ENCODE data around the gene LRR1.
"Not testable (repeated sequence)": the region's sequence is repeated elsewhere in the genome, so short reads cannot be mapped to it uniquely, and the experiment has no call there.

LRR1 gene

GRCh38 chr14:49633640-49634546 is 35.2 kb downstream of the LRR1 start:
- Mint-ChIP-seq H3K27me3 (no peaks in the 10 kb centered on the region), H3K9me3 (no peaks in the 10 kb centered on the region), H3K4me1 (peaks cover 15 to 52% of the 10 kb centered on the region in 2 donors), H3K36me3 (peaks cover 28 to 40% of the 10 kb centered on the region in 2 donors), H3K27ac (peak overlapping the region; percentile 98), H3K4me3 (peak overlapping the region; percentile 91 to 99)
- ATAC-seq (replicated peaks) (peak; percentile 82 to 88), DNase-seq (peak; percentile 92)

DNA sequence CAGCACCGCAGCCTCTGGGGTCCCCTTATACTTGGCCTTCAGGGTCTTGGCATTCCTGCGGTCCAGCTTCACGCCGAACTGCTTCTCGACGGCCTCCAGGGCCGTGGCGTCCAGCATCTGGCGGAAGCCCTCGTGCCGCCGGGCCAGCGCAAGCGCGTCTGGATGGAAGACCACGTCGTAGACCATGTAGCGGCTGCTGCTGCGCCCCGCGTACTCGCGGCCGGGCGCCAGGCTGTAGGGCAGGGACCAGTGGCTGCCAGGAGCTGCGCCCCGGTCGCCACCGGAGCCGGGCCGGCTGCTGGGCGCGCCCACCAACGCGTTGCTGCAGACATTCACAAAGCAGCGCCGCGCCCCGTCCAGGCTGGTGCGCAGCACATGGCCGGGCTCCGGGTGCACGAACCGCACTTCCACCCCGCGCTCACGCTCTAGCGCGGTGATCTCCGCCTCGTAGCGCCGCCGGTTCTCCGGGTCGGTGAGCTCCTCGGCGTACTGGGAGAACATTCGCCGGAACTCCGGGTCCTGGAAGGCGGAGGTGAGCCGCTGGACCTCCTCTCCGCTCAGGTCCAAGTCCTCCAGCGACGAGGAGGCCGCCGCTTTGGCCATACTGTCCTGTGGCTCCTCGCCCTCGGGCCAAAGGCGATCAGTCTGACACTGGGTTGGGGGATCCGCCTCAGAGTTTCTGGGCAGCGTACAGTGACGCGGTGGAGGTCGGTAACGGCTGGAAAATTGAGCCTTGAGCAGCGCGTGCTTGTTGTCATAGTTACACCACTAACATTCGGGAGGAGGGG is 36.0 kb downstream of the LRR1 start, which contains the start of gene DNAAF2:
Gene DNAAF2 (minus strand): TSS at position 698 of the 788 bp plus-strand sequence. CDS start 95 bp downstream, at position 603.
- peak; percentile 57 to 61 for ATAC-seq (replicated peaks)
- Mint-ChIP-seq H3K4me1 (peaks cover 17 to 52% of the 10 kb centered on the region in 2 donors), H3K9me3 (no peaks in the 10 kb centered on the region), H3K27me3 (no peaks in the 10 kb centered on the region), H3K4me3 (peak within 1 kb of the TSS; percentile 91 to 99), H3K36me3 (peaks cover 33 to 45% of the 10 kb centered on the region in 2 donors), H3K27ac (peak within 1 kb of the TSS; percentile 98)
- DNase-seq, result peak; percentile 67

DNA sequence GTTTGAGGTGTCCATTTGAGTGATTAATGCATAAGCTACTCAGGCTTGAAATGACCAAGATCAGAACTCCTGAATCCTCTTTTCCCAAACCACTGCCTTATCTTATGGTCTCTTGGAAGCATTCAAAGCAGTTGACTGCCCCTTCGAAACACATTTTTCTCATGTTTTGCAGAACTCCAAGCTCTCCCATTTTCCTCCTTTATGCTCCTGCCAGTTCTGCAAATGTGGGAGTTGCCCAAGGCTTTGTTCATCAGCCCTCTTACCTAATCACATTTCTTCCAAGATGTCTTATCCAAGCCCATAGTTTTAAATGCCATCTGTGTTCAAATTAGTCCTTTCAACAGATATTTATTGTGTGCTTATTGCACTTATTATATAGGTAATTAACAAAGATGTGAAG is 38.1 kb downstream of the LRR1 start:
- no peaks in the 10 kb centered on the region for H3K9me3 Mint-ChIP-seq

GRCh38 chr14:49637534-49638078 is 38.9 kb downstream of the LRR1 start:
- DNase-seq, result no peak
- Mint-ChIP-seq H3K4me3 (no peak overlapping the region), H3K9me3 (no peaks in the 10 kb centered on the region), H3K27ac (peak overlapping the region; percentile 42), H3K36me3 (peaks cover 35 to 57% of the 10 kb centered on the region in 2 donors), H3K27me3 (no peaks in the 10 kb centered on the region), H3K4me1 (peaks cover 28 to 68% of the 10 kb centered on the region in 2 donors)
- no peak for ATAC-seq (replicated peaks)

More for the DNA sequence above, 38.1 kb downstream of the LRR1 start:
- Mint-ChIP-seq H3K36me3 (peaks cover 33 to 51% of the 10 kb centered on the region in 2 donors), H3K4me3 (peak overlapping the region; percentile 52 to 59), H3K27me3 (no peaks in the 10 kb centered on the region), H3K4me1 (peaks cover 21 to 60% of the 10 kb centered on the region in 2 donors), H3K27ac (peak overlapping the region; percentile 62)
- ATAC-seq (replicated peaks), result no peak
- no peak for DNase-seq

DNA sequence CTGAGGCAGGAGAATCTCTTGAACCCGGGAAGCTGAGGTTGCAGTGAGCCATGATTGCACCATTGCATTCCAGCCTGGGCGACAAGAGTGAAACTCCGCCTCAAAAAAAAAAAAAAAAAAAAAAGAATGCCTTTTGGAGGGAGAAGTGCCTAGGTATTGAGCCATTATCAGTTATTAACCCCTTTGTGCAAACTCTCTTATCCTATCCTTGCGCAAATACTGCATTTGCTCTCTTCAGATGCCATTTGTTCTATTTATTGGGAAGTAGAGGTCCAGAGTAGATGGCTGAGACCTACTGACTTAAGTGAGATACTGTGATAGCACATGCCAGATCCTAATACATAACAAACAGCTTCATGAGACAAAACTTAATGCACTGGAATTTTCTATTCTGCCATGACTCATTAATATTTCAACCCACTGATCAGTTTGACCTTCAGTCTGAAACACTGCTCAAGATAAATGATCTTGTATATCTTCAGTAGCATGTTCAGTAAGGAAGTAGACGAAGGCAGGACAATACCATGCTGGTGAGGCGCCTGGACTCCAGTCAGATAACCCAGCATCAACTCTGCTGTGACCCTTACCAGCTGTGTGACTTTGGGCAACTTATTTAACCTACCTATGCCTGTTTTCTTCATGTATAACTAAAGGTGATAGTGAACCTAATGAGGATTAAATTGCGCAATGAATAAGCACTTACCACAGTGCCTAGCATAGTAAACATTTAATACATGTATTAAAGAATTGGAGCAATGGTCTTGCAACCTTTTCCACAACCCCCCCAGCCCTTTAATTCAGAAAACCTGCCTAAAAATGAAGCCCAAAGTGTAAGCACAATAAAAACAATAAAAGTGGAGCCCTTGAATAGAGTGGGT is 42.0 kb downstream of the LRR1 start:
- H3K27ac Mint-ChIP-seq, result no peak overlapping the region
- DNase-seq, result no peak
- no peak overlapping the region for H3K4me3 Mint-ChIP-seq
- H3K9me3 Mint-ChIP-seq, result no peaks in the 10 kb centered on the region
- H3K4me1 Mint-ChIP-seq, result peaks cover 28 to 59% of the 10 kb centered on the region in 2 donors
- peaks cover 30 to 43% of the 10 kb centered on the region in 2 donors for H3K36me3 Mint-ChIP-seq
- ATAC-seq (replicated peaks), result peak in 1 of 2 donors; percentile 22
- no peaks in the 10 kb centered on the region for H3K27me3 Mint-ChIP-seq

- Mint-ChIP-seq H3K27me3 (no peaks in the 10 kb centered on the region), H3K27ac (peak overlapping the region; percentile 56), H3K9me3 (no peaks in the 10 kb centered on the region), H3K36me3 (peaks cover 32 to 42% of the 10 kb centered on the region in 2 donors), H3K4me1 (peaks cover 26 to 49% of the 10 kb centered on the region in 2 donors), H3K4me3 (peak overlapping the region in 1 of 2 donors; percentile 34)
- DNase-seq (no peak), ATAC-seq (replicated peaks) (peak in 1 of 2 donors; percentile 23)
Measured at GRCh38 chr14:49641697-49642129, 43.0 kb downstream of the LRR1 start.

DNA sequence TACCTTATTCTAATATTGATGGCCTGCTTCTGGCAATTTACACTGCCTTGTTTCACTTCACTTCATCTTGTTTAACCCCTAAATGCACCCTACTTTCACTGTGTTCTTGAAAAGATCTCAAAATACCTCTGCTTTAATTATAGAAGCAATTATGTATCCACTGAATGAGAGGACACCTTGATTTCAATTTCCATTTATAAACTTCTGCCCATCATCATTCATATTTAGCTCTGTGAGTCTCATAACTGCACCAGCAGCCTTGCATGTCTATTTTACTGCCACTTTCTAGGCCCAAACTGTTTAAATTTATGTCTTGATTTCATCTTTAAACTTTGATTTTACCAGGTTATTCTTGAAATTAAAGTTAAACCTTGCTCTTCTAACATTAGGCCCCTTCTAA is 43.4 kb downstream of the LRR1 start:
- peaks cover 31 to 41% of the 10 kb centered on the region in 2 donors for H3K36me3 Mint-ChIP-seq
- H3K27ac Mint-ChIP-seq, result peak overlapping the region; percentile 56
- no peaks in the 10 kb centered on the region for H3K9me3 Mint-ChIP-seq
- DNase-seq (no peak), ATAC-seq (replicated peaks) (no peak)
- H3K27me3 Mint-ChIP-seq, result no peaks in the 10 kb centered on the region
- H3K4me3 Mint-ChIP-seq, result peak overlapping the region in 1 of 2 donors; percentile 34
- peaks cover 24 to 45% of the 10 kb centered on the region in 2 donors for H3K4me1 Mint-ChIP-seq

GRCh38 chr14:49653508-49653907 is 54.8 kb downstream of the LRR1 start:
- ATAC-seq (replicated peaks) (no peak), DNase-seq (no peak)
- no peaks in the 10 kb centered on the region for H3K27me3 Mint-ChIP-seq
- no peaks in the 10 kb centered on the region for H3K4me1 Mint-ChIP-seq
- H3K4me3 Mint-ChIP-seq, result no peak overlapping the region
- no peaks in the 10 kb centered on the region for H3K9me3 Mint-ChIP-seq
- H3K36me3 Mint-ChIP-seq, result peaks cover 9% of the 10 kb centered on the region in 2 donors
- H3K27ac Mint-ChIP-seq, result no peak overlapping the region

- Mint-ChIP-seq H3K4me1 (no peaks in the 10 kb centered on the region), H3K36me3 (peaks cover 9% of the 10 kb centered on the region in 2 donors), H3K9me3 (no peaks in the 10 kb centered on the region), H3K4me3 (no peak overlapping the region), H3K27me3 (no peaks in the 10 kb centered on the region), H3K27ac (no peak overlapping the region)
- ATAC-seq (replicated peaks), result no peak
- DNase-seq, result no peak
Measured at GRCh38 chr14:49654511-49654910, 55.8 kb downstream of the LRR1 start.

DNA sequence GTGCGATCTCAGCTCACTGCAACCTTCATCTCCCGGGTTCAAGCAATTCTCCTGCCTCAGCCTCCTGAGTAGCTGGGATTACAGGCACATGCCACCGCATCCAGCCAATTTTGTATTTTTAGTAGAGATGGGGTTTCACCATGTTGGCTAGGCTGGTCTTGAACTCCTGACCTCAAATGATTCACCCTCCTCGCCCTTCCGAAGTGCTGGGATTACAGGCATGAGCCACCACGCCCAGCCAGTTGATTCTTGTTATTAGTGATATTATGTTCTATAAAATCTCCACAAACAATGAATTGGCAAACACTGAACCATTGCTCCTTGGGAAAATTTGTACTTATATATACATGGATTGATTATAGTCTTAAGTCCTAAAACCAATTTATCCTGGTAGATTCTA is 58.8 kb downstream of the LRR1 start:
- H3K36me3 Mint-ChIP-seq; H3K9me3 Mint-ChIP-seq; H3K4me1 Mint-ChIP-seq; DNase-seq; ATAC-seq (replicated peaks); H3K27me3 Mint-ChIP-seq; H3K4me3 Mint-ChIP-seq; H3K27ac Mint-ChIP-seq: not testable (repeated sequence)

DNA sequence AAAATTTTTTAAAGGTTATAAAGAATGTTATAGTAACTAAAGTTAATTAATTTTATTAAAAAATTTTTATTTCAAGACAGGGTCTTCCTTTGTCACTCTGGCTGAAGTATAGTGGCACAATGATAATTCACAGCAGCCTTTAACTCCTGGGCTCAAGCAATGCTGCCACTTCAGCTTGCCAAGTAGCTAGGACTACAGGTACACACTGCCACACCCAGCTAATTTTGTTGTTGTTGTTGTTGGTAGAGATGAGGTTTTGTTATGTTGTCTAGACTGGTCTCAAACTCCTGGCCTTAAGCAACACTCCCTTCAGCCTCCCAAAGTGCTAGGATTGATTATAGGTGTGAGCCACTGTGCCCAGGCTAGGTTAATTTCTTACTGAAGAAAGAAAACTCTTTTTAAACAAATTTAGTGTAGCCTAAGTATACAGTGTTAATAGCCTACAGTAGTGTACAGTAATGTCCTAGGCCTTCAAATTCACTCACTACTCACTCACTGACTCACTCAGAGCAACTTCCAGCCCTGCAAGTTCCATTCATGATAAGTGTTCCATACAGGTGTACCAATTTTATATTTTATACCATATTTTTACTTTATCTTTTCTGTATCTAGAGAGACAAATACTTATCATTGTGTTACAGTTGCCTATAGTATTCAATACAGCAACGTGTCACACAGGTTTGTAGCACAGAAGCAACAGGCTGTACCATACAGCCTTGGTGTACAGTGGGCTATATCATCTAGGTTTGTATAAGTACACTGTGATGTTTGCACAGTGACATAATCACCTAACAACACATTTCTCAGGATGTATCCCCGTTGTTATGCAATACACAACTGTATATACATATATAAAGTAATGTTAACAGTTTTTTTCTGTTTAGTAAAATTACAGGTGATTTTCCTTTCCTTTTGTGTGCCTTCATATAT is 61.1 kb downstream of the LRR1 start:
- peak overlapping the region; percentile 20 for H3K27ac Mint-ChIP-seq
- H3K4me1 Mint-ChIP-seq, result no peaks in the 10 kb centered on the region
- H3K4me3 Mint-ChIP-seq, result no peak overlapping the region

More for the DNA sequence above, 61.1 kb downstream of the LRR1 start:
- Mint-ChIP-seq H3K27me3 (no peaks in the 10 kb centered on the region), H3K36me3 (peaks cover 0 to 3% of the 10 kb centered on the region in 2 donors), H3K9me3 (no peaks in the 10 kb centered on the region)
- no peak for DNase-seq
- no peak for ATAC-seq (replicated peaks)
